Peyer's patch (tissue), 4 donors: Measurements from ENCODE around the gene TAGAP. TPM values are rescaled to one million over a fixed set of nuclear protein-coding genes. Genes with fewer than 3 reads are reported as not detected.

Source experiments
- DNase-seq, 3 donors: peaks; one replicate each; pipeline ENCODE4 v3.0.0-alpha.2; 2017 to 2019
- H3K27ac ChIP-seq, 4 donors: fragments of 200-600 bp; sonication (generic); one replicate each; pipeline ENCODE4 v1.5.1; 2016 to 2019
- H3K27me3 ChIP-seq, 2 donors: fragments of 200-600 bp; sonication (generic); one replicate each; pipeline ENCODE4 v1.5.1; 2019
- H3K36me3 ChIP-seq, 3 donors: fragments of 200-600 bp; sonication (generic); one replicate each; pipeline ENCODE4 v1.5.1; 2016 to 2019
- H3K4me1 ChIP-seq, 4 donors: fragments of 200-600 bp; sonication (generic); one replicate each; pipeline ENCODE4 v1.5.1; 2016 to 2019
- H3K4me3 ChIP-seq, 4 donors: fragments of 200-600 bp; sonication (generic); 1 replicate in 3 of 4; 2 replicates in 1 of 4; pipeline ENCODE4 v1.5.1; 2016 to 2019; ENCODE audit warnings: mild to moderate bottlenecking in 1 of 4
- H3K9me3 ChIP-seq, 4 donors: fragments of 200-600 bp; sonication (generic); one replicate each; pipeline ENCODE4 v1.5.1; 2016 to 2019; ENCODE audit warnings: mild to moderate bottlenecking in 1 of 4
- CTCF ChIP-seq, 6 experiments: fragments of 450-650 bp in 4 of 6; fragments of 200-600 bp in 2 of 6; sonication (generic) in 1 of 6; IDR thresholded peaks; one replicate each; pipeline ENCODE4 v1.5.1; 2017 to 2019; ENCODE audit warnings: antibody characterized with exemption in 6 of 6, mild to moderate bottlenecking in 3 of 6, moderate library complexity in 1 of 6
- POLR2A ChIP-seq, 2 donors: fragments of 450-650 bp; IDR thresholded peaks; one replicate each; pipeline ENCODE4 v1.5.1; 2017; ENCODE audit warnings: antibody characterized with exemption in 2 of 2, mild to moderate bottlenecking in 2 of 2, moderate library complexity in 2 of 2
- total RNA-seq, 4 donors: library from RNA; depleted of rRNA; stranded (reverse); fragments of >200 nt; gene quantifications; one replicate each; pipeline ENCODE4 v1.1.0, GENCODE V29; 2016

The TAGAP gene
- total RNA-seq, 4 donors from 2014 or later = 3.9 to 18.2 (median 5.4) TPM

DNA sequence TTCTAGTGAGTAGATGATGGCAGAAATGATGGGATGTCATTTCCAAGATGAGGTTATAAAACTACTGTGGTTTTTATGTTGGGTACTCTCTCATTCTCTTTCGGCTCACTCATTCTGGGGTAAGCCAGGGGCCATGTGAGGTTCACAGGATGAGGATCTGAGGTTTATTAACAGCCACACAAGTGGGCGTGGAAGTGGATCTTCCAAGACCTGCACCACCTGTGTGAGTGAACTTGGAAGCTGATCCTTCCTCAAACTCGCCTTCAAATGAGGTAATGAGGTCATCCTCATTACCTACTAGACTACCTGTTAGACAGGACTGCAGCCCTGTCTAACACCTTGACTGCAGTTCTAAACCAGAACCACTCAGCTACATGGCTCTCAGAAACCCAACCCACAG lies 45.1 kb upstream of the TAGAP start:
- Histone ChIP-seq H3K4me3 (no peak overlapping the region), H3K27me3 (no peaks in the 10 kb centered on the region), H3K36me3 (no peaks in the 10 kb centered on the region), H3K27ac (no peak overlapping the region), H3K9me3 (no peaks in the 10 kb centered on the region), H3K4me1 (peaks cover 0 to 6% (median 3%) of the 10 kb centered on the region in 4 donors)
- TF ChIP-seq POLR2A (IDR thresholded peaks at IDR 0.05) (no peak), CTCF (IDR thresholded peaks at IDR 0.05) (no peak)
- no peak for DNase-seq

GRCh38 chr6:159089443-159089842 lies 44.7 kb upstream of the TAGAP start:
- no peak for DNase-seq
- H3K9me3 ChIP-seq = no peaks in the 10 kb centered on the region
- H3K4me3 ChIP-seq = no peak overlapping the region
- H3K27ac ChIP-seq = no peak overlapping the region
- no peaks in the 10 kb centered on the region for H3K27me3 ChIP-seq
- H3K36me3 ChIP-seq = no peaks in the 10 kb centered on the region
- H3K4me1 ChIP-seq = peaks cover 0 to 5% (median 2%) of the 10 kb centered on the region in 4 donors
- TF ChIP-seq POLR2A (IDR thresholded peaks at IDR 0.05) (no peak), CTCF (IDR thresholded peaks at IDR 0.05) (no peak)

DNA sequence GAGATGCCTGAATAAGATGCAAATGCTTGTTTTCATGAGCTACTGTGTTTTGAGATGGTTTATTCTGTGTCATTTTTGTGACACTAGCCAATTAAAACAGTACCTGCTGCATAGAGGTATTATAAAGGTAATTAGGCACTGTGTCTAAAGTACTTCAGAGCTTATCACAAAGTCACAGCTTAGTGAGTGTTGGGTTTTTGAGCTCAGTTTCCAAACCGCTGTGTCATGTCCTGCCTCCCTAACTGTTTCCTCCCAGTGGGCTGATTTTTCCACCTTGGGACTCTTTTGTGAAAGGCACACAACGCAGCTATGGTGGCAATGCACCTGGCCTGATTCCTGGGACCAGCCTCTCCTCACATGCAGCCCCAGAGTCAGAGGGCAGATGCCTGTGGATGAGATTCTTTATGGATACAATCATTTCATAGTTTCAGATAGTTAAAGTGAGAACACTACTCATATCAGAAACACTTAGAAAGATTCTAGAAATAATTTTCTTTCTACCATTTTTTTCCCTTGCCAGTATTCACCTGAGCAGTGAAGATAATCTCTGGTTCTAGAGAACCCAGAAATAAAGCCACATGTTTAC lies 41.3 kb upstream of the TAGAP start:
- Histone ChIP-seq H3K9me3 (no peaks in the 10 kb centered on the region), H3K27ac (no peak overlapping the region), H3K4me3 (no peak overlapping the region), H3K27me3 (no peaks in the 10 kb centered on the region), H3K4me1 (no peaks in the 10 kb centered on the region), H3K36me3 (no peaks in the 10 kb centered on the region)
- TF ChIP-seq POLR2A (IDR thresholded peaks at IDR 0.05) = no peak
- TF ChIP-seq CTCF (IDR thresholded peaks at IDR 0.05) = no peak
- no peak for DNase-seq

GRCh38 chr6:159085396-159085895 lies 40.7 kb upstream of the TAGAP start:
- DNase-seq = no peak
- Histone ChIP-seq H3K9me3 (no peaks in the 10 kb centered on the region), H3K36me3 (no peaks in the 10 kb centered on the region), H3K27ac (no peak overlapping the region), H3K4me3 (no peak overlapping the region), H3K4me1 (no peaks in the 10 kb centered on the region), H3K27me3 (no peaks in the 10 kb centered on the region)
- no peak for TF ChIP-seq POLR2A (IDR thresholded peaks at IDR 0.05)
- no peak for TF ChIP-seq CTCF (IDR thresholded peaks at IDR 0.05)

DNA sequence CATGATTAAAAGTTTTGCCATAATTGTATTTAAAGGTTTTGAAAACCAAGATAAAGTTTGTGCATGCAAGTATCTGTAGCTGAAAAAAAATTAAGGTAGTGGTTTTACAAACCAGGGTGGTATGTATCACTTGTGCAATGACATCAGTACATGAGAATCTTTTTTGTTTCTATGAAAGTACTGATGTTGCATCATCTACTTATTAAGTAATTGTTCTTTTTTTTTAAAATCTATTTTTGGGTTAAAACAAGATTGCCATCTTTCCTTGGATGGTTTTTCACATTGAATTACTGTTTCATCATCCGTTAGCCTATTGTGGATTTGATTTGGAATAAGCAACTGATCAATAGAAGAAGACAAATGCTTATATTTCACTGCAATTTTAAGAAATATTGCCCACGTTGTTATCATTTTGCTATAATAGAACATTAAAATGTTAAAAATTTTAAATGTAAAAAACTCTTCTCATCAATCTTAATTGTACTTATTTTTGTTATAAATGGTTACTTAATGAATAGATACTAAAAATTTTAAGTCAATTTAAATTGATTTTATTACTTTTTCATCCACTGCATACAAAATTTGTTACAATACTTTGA lies 39.8 kb upstream of the TAGAP start:
- Histone ChIP-seq H3K4me3 (no peak overlapping the region), H3K27me3 (no peaks in the 10 kb centered on the region)

More for the DNA sequence above, 39.8 kb upstream of the TAGAP start:
- Histone ChIP-seq H3K9me3 (no peaks in the 10 kb centered on the region), H3K36me3 (no peaks in the 10 kb centered on the region), H3K4me1 (no peaks in the 10 kb centered on the region), H3K27ac (no peak overlapping the region)
- DNase-seq = no peak
- no peak for TF ChIP-seq CTCF (IDR thresholded peaks at IDR 0.05)
